Hair follicle dermal papilla cell (primary cell): Measurements from ENCODE around the gene CCDC34. TPM values are rescaled to one million over a fixed set of nuclear protein-coding genes. Genes with fewer than 3 reads are reported as not detected.

Source experiments
- total RNA-seq: library from RNA; depleted of rRNA; stranded (reverse); fragments of >200 nt; gene quantifications from 2 replicates; pipeline ENCODE4 v1.2.3, GENCODE V29; 2012

Gene CCDC34, protein sequence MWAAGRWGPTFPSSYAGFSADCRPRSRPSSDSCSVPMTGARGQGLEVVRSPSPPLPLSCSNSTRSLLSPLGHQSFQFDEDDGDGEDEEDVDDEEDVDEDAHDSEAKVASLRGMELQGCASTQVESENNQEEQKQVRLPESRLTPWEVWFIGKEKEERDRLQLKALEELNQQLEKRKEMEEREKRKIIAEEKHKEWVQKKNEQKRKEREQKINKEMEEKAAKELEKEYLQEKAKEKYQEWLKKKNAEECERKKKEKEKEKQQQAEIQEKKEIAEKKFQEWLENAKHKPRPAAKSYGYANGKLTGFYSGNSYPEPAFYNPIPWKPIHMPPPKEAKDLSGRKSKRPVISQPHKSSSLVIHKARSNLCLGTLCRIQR
- total RNA-seq: 1.8 TPM in 2 replicates

DNA sequence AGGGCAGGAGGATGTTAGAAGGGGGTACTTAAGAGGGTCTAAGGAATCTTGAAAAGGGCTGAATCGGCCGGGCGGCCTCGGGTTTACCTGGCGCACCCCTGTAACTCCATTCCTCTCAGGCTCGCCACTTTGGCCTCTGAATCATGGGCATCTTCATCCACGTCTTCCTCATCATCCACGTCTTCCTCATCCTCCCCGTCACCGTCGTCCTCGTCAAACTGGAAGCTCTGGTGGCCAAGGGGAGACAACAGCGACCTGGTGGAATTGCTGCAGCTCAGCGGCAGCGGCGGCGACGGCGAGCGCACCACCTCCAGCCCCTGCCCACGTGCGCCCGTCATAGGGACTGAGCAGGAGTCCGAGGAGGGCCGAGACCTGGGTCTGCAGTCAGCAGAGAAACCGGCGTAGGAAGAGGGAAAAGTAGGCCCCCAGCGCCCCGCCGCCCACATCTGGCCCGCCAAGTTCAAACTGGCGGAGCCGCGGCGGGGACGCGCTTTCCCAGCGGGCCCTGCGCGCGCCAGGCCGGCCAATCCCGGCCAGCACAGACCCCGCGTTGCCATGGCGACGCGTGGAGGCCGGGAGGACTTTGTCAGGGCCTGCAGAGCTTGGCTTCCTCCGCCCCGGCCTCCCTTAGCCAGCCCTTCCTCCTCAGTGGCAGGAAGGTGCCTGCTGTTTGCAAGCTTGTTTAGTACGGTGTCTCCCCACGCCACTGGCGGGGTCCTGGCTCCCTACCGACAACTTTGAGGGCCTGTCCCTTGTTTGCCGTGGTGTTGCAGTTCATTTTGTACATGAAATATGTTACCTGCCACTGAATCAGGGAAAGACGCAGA, at the start of gene CCDC34:
CCDC34 (minus strand) TSS at position 467 of the 827 bp plus-strand sequence; CDS start at position 446, 21 bp downstream.

Other genes starting within 250 kb of the CCDC34 start
- 45.5 and 55.3 TPM in 2 replicates for gene LGR4, start 109.6 kb upstream of the CCDC34 start, total RNA-seq
- gene LIN7C, start 143.6 kb upstream of the CCDC34 start, total RNA-seq: 53.9 and 56.1 TPM in 2 replicates